Mesenchymal stem cell (in vitro differentiated cells and primary cell): ENCODE measurements around the gene SRPK3.
A peak's percentile ranks its signal among the peaks of the same experiment; 100 is the strongest.

Experiments used
- DNase-seq: peaks from one replicate; pipeline ENCODE4 v3.0.0-alpha.2; 2013
- H2AFZ ChIP-seq: one replicate; pipeline ENCODE4 v1.6.1; 2013; ENCODE audit warnings: low read depth, mild to moderate bottlenecking, control low read depth, inconsistent platforms, low read length, moderate library complexity
- H2AK5ac ChIP-seq: 2 replicates; pipeline ENCODE4 v1.6.1; 2013; ENCODE audit warnings: low read length, moderate library complexity, mild to moderate bottlenecking, inconsistent platforms; ENCODE audit not compliant: severe bottlenecking
- H2BK120ac ChIP-seq: one replicate; pipeline ENCODE4 v1.6.1; 2013; ENCODE audit warnings: low read depth, mild to moderate bottlenecking, inconsistent platforms, low read length, moderate library complexity
- H2BK12ac ChIP-seq, 2 experiments: one replicate each; pipeline ENCODE4 v1.6.1; 2013; ENCODE audit warnings: inconsistent platforms in 2 of 2, low read length in 2 of 2, mild to moderate bottlenecking in 2 of 2, moderate library complexity in 2 of 2, control low read depth in 1 of 2
- H2BK15ac ChIP-seq: one replicate; pipeline ENCODE4 v1.6.1; 2013; ENCODE audit warnings: mild to moderate bottlenecking, low read depth, inconsistent platforms; ENCODE audit not compliant: poor library complexity, severe bottlenecking
- H2BK5ac ChIP-seq: 2 replicates; pipeline ENCODE4 v1.6.1; 2013; ENCODE audit warnings: low read depth, mild to moderate bottlenecking, low read length, control low read depth, inconsistent platforms; ENCODE audit not compliant: poor library complexity, severe bottlenecking
- H3K14ac ChIP-seq, 2 experiments: one replicate each; pipeline ENCODE4 v1.6.1; 2013; ENCODE audit warnings: inconsistent platforms in 2 of 2, low read length in 2 of 2, control low read depth in 1 of 2, mild to moderate bottlenecking in 1 of 2, moderate library complexity in 1 of 2
- H3K18ac ChIP-seq, 2 experiments: one replicate each; pipeline ENCODE4 v1.6.1; 2013; ENCODE audit warnings: inconsistent platforms in 2 of 2, low read length in 2 of 2, control low read depth in 1 of 2, low read depth in 1 of 2, mild to moderate bottlenecking in 1 of 2
- H3K23ac ChIP-seq, 2 experiments: one replicate each; pipeline ENCODE4 v1.6.1; 2013; ENCODE audit warnings: inconsistent platforms in 2 of 2, low read length in 2 of 2, mild to moderate bottlenecking in 2 of 2, moderate library complexity in 2 of 2, control low read depth in 1 of 2
- H3K27ac ChIP-seq: 2 replicates; pipeline ENCODE4 v1.5.1; 2013; ENCODE audit warnings: mild to moderate bottlenecking, moderate library complexity, low read length, control low read depth, inconsistent platforms; ENCODE audit not compliant: poor library complexity, severe bottlenecking
- H3K27me3 ChIP-seq, 2 experiments: 2 replicates each; pipeline versions ENCODE4 v1.6.1 to v1.7.0; 2013; ENCODE audit warnings: low read length in 2 of 2, mild to moderate bottlenecking in 2 of 2, moderate library complexity in 2 of 2, control low read depth in 1 of 2, inconsistent platforms in 1 of 2; ENCODE audit not compliant: control insufficient read depth in 1 of 2, insufficient read depth in 1 of 2
- H3K36me3 ChIP-seq, 2 experiments: 2 replicates each; pipeline versions ENCODE4 v1.6.1 to v1.7.0; 2013; ENCODE audit warnings: low read length in 2 of 2, control low read depth in 1 of 2, inconsistent platforms in 1 of 2, low read depth in 1 of 2, mild to moderate bottlenecking in 1 of 2; ENCODE audit not compliant: insufficient read depth in 2 of 2, control insufficient read depth in 1 of 2
- H3K4ac ChIP-seq, 2 experiments: one replicate each; pipeline ENCODE4 v1.6.1; 2013; ENCODE audit warnings: inconsistent platforms in 2 of 2, low read length in 2 of 2, mild to moderate bottlenecking in 2 of 2, moderate library complexity in 2 of 2, control low read depth in 1 of 2, low read depth in 1 of 2
- H3K4me1 ChIP-seq: 2 replicates; pipeline ENCODE4 v1.6.1; 2013; ENCODE audit warnings: low read depth, low read length, control low read depth; ENCODE audit not compliant: control insufficient read depth, insufficient read depth
- H3K4me2 ChIP-seq: 2 replicates; pipeline ENCODE4 v1.6.1; 2013; ENCODE audit warnings: low read length, mild to moderate bottlenecking, inconsistent platforms; ENCODE audit not compliant: poor library complexity, severe bottlenecking
- H3K4me3 ChIP-seq, 2 experiments: 2 replicates each; pipeline versions ENCODE4 v1.5.1 to v1.7.0; 2013; ENCODE audit warnings: low read length in 2 of 2, mild to moderate bottlenecking in 2 of 2, control low read depth in 1 of 2, low read depth in 1 of 2; ENCODE audit not compliant: insufficient read depth in 1 of 2
- H3K79me1 ChIP-seq: replicated peaks from 2 replicates; pipeline ENCODE4 v1.6.1; 2013; ENCODE audit warnings: mild to moderate bottlenecking, control low read depth, low read length, inconsistent platforms; ENCODE audit not compliant: poor library complexity, severe bottlenecking
- H3K9ac ChIP-seq: 2 replicates; pipeline ENCODE4 v1.7.0; 2013; ENCODE audit warnings: mild to moderate bottlenecking, low read length, moderate library complexity
- H3K9me3 ChIP-seq: 2 replicates; pipeline ENCODE4 v1.7.0; 2013; ENCODE audit warnings: mild to moderate bottlenecking, low read length; ENCODE audit not compliant: control insufficient read depth
- H4K8ac ChIP-seq: one replicate; pipeline ENCODE4 v1.6.1; 2013; ENCODE audit warnings: inconsistent platforms, mild to moderate bottlenecking, low read length, moderate library complexity
- H4K91ac ChIP-seq: one replicate; pipeline ENCODE4 v1.6.1; 2013; ENCODE audit warnings: mild to moderate bottlenecking, low read length, inconsistent platforms
- WGBS: methylation state at CpG from one replicate; pipeline ENCODE4 v1.1.7; 2013; ENCODE audit warnings: mixed read lengths; 5-methylcytosine and 5-hydroxymethylcytosine counted together

SRPK3 gene

GRCh38 chrX:153824348-153824747, 43.5 kb downstream of the SRPK3 start:
- no peak overlapping the region for H3K23ac ChIP-seq
- no peak overlapping the region for H3K9ac ChIP-seq
- H4K91ac ChIP-seq: no peak overlapping the region
- H3K14ac ChIP-seq: no peak overlapping the region
- no peak overlapping the region for H2BK5ac ChIP-seq
- H2AK5ac ChIP-seq: no peak overlapping the region
- H3K27me3 ChIP-seq: peaks cover 22 to 82% of the 10 kb centered on the region in 2 experiments
- peaks cover 13% of the 10 kb centered on the region for H3K4me1 ChIP-seq
- H3K9me3 ChIP-seq: no peaks in the 10 kb centered on the region
- no peak overlapping the region for H2AFZ ChIP-seq
- H2BK15ac ChIP-seq: no peak overlapping the region
- no peak overlapping the region for H3K4ac ChIP-seq
- H3K27ac ChIP-seq: no peak overlapping the region
- H2BK12ac ChIP-seq: no peak overlapping the region
- H3K4me2 ChIP-seq: no peak overlapping the region
- H3K4me3 ChIP-seq: no peak overlapping the region
- no peak for DNase-seq
- no peaks in the 10 kb centered on the region for H3K79me1 ChIP-seq
- no peak overlapping the region for H2BK120ac ChIP-seq
- H4K8ac ChIP-seq: no peak overlapping the region
- WGBS: 99% methylated on average over 8 of the region's 10 CpGs
- H3K18ac ChIP-seq: no peak overlapping the region
- H3K36me3 ChIP-seq: no peaks in the 10 kb centered on the region

- H3K27me3 ChIP-seq: peaks cover 23 to 79% of the 10 kb centered on the region in 2 experiments
Observed at GRCh38 chrX:153825042-153825441, 44.2 kb downstream of the SRPK3 start.

GRCh38 chrX:153827016-153827415, 46.2 kb downstream of the SRPK3 start:
- 67% methylated on average over 2 of the region's 3 CpGs for WGBS
- no peak overlapping the region for H3K18ac ChIP-seq
- H3K14ac ChIP-seq: no peak overlapping the region
- no peak overlapping the region for H3K4ac ChIP-seq
- no peak overlapping the region for H3K4me2 ChIP-seq
- no peak overlapping the region for H3K27ac ChIP-seq
- H2BK5ac ChIP-seq: no peak overlapping the region
- no peak overlapping the region for H3K9ac ChIP-seq
- no peak for DNase-seq
- no peak overlapping the region for H2BK12ac ChIP-seq
- H2BK15ac ChIP-seq: no peak overlapping the region
- H2BK120ac ChIP-seq: no peak overlapping the region
- H3K4me3 ChIP-seq: no peak overlapping the region
- peaks cover 18% of the 10 kb centered on the region for H3K4me1 ChIP-seq
- H3K79me1 ChIP-seq: no peaks in the 10 kb centered on the region
- H2AFZ ChIP-seq: no peak overlapping the region
- no peak overlapping the region for H4K8ac ChIP-seq
- H3K9me3 ChIP-seq: peaks cover 5% of the 10 kb centered on the region
- peaks cover 33 to 76% of the 10 kb centered on the region in 2 experiments for H3K27me3 ChIP-seq
- H3K23ac ChIP-seq: no peak overlapping the region
- no peak overlapping the region for H4K91ac ChIP-seq
- H3K36me3 ChIP-seq: no peaks in the 10 kb centered on the region
- H2AK5ac ChIP-seq: no peak overlapping the region

More at GRCh38 chrX:153825042-153825441, 44.2 kb downstream of the SRPK3 start:
- Histone ChIP-seq H4K8ac (no peak overlapping the region), H3K4me2 (no peak overlapping the region), H2BK120ac (no peak overlapping the region), H2BK5ac (no peak overlapping the region), H3K18ac (no peak overlapping the region), H2AFZ (no peak overlapping the region), H4K91ac (no peak overlapping the region), H3K4me1 (peaks cover 16% of the 10 kb centered on the region), H3K4ac (no peak overlapping the region), H3K23ac (no peak overlapping the region), H2AK5ac (no peak overlapping the region), H3K79me1 (no peaks in the 10 kb centered on the region), H2BK12ac (no peak overlapping the region), H3K4me3 (no peak overlapping the region), H3K9ac (no peak overlapping the region), H3K14ac (no peak overlapping the region), H3K9me3 (no peaks in the 10 kb centered on the region), H2BK15ac (no peak overlapping the region), H3K27ac (no peak overlapping the region), H3K36me3 (no peaks in the 10 kb centered on the region)
- WGBS: 88% methylated on average over 7 of the region's 8 CpGs
- DNase-seq: no peak

GRCh38 chrX:153827903-153828302, 47.1 kb downstream of the SRPK3 start:
- H3K23ac ChIP-seq: no peak overlapping the region
- H3K4me1 ChIP-seq: peaks cover 18% of the 10 kb centered on the region
- no peaks in the 10 kb centered on the region for H3K36me3 ChIP-seq
- no peak overlapping the region for H2BK15ac ChIP-seq
- no peak for DNase-seq
- H3K27me3 ChIP-seq: peaks cover 42 to 77% of the 10 kb centered on the region in 2 experiments
- 70% methylated on average over 7 of the region's 9 CpGs for WGBS
- H4K91ac ChIP-seq: no peak overlapping the region
- no peak overlapping the region for H2AK5ac ChIP-seq
- no peak overlapping the region for H2BK5ac ChIP-seq
- H3K9ac ChIP-seq: no peak overlapping the region
- H3K27ac ChIP-seq: no peak overlapping the region
- H2BK120ac ChIP-seq: no peak overlapping the region
- H3K4ac ChIP-seq: no peak overlapping the region
- no peak overlapping the region for H2AFZ ChIP-seq
- H3K9me3 ChIP-seq: peaks cover 8% of the 10 kb centered on the region
- no peaks in the 10 kb centered on the region for H3K79me1 ChIP-seq
- no peak overlapping the region for H3K14ac ChIP-seq
- no peak overlapping the region for H3K4me2 ChIP-seq
- H3K4me3 ChIP-seq: peak overlapping the region in 1 of 2 experiments; percentile 18
- H2BK12ac ChIP-seq: no peak overlapping the region
- H4K8ac ChIP-seq: no peak overlapping the region
- no peak overlapping the region for H3K18ac ChIP-seq
